GM12878 (cell line): ENCODE measurements around the gene IMMP2L. TPM values are rescaled to one million over a fixed set of nuclear protein-coding genes. Genes with fewer than 3 reads are reported as not detected.
A peak's percentile ranks its signal among the peaks of the same experiment; 100 is the strongest.

ENCODE experiments used
- ATAC-seq: fragments of 200-7000 bp; cut with Tn5 transposase; 3 replicates; pipeline ENCODE4 v1.9.1; 2020; ENCODE audit warnings: mild to moderate bottlenecking, moderate library complexity
- BruUV-seq: library from RNA; stranded (reverse); fragments of 400-500 nt; replicated peaks from 2 replicates; lab custom pipeline; 2021; lab: Mats Ljungman, UMichigan
- CTCF ChIA-PET: fragments of 300-600 bp; sonication (Branson Sonifier 250); formaldehyde crosslinking; extraction: SDS; loops from one replicate; lab custom pipeline; 2021; ENCODE audit warnings: inconsistent platforms; lab: Yijun Ruan, JAX
- POLR2A ChIA-PET: fragments of 350-600 bp; formaldehyde crosslinking; extraction: SDS; loops from one replicate; lab custom pipeline; 2021; ENCODE audit warnings: inconsistent platforms; lab: Charles Lee
- RAD21 ChIA-PET: fragments of 300-600 bp; sonication (Branson Sonifier 250); formaldehyde crosslinking; loops from one replicate; lab custom pipeline; 2023; ENCODE audit warnings: antibody characterized with exemption; ENCODE audit not compliant: unreplicated experiment; lab: Charles Lee
- SMC1A ChIA-PET: fragments of 300-600 bp; sonication (Branson Sonifier 250); formaldehyde crosslinking; loops from one replicate; lab custom pipeline; 2023; ENCODE audit not compliant: unreplicated experiment, uncharacterized antibody; lab: Charles Lee
- DNase-seq: peaks from one replicate; pipeline ENCODE4 v3.0.0-alpha.2; 2011; ENCODE audit warnings: low read depth, low spot score
- FAIRE-seq: peaks from 3 replicates; lab custom pipeline; 2011; peaks lifted over from hg19 to GRCh38; lab: Jason Lieb, UNC
- H2AFZ ChIP-seq: 2 replicates; pipeline ENCODE4 v1.6.0; 2011; ENCODE audit warnings: low read depth, low read length, control low read depth; ENCODE audit not compliant: control insufficient read depth
- H3K27ac ChIP-seq: 2 replicates; pipeline ENCODE4 v1.5.1; 2011; ENCODE audit warnings: control low read depth; ENCODE audit not compliant: control insufficient read depth, insufficient read depth
- H3K27me3 ChIP-seq, 2 experiments: replicated peaks in 1 of 2; 2 replicates each; pipeline versions ENCODE4 v1.6.0 to v1.6.1; 2011; ENCODE audit warnings: low read length in 1 of 2; ENCODE audit not compliant: control insufficient read depth in 2 of 2, insufficient read depth in 2 of 2
- H3K36me3 ChIP-seq, 2 experiments: 2 replicates each; pipeline ENCODE4 v1.5.1; 2011; ENCODE audit warnings: low read length in 1 of 2; ENCODE audit not compliant: control insufficient read depth in 2 of 2, insufficient read depth in 2 of 2
- H3K4me1 ChIP-seq: 2 replicates; pipeline ENCODE4 v1.6.1; 2011; ENCODE audit warnings: mild to moderate bottlenecking, low read length, moderate library complexity, mixed read lengths; ENCODE audit not compliant: control insufficient read depth, insufficient read depth
- H3K4me2 ChIP-seq: 2 replicates; pipeline ENCODE4 v1.6.0; 2011; ENCODE audit warnings: control low read depth; ENCODE audit not compliant: control insufficient read depth, insufficient read depth
- H3K4me3 ChIP-seq: fragments of 200-600 bp; sonication (generic); 2 replicates; pipeline ENCODE4 v1.5.1; 2016
- H3K79me2 ChIP-seq: 2 replicates; pipeline ENCODE4 v1.6.0; 2011; ENCODE audit warnings: low read length; ENCODE audit not compliant: control insufficient read depth, insufficient read depth
- H3K9ac ChIP-seq: 2 replicates; pipeline ENCODE4 v1.8.0; 2011; ENCODE audit warnings: low read length, control low read depth, mixed read lengths; ENCODE audit not compliant: control insufficient read depth, insufficient read depth
- H3K9me3 ChIP-seq: replicated peaks from 3 replicates; pipeline ENCODE4 v1.5.1; 2011; ENCODE audit warnings: mild to moderate bottlenecking, low read length; ENCODE audit not compliant: control insufficient read depth, insufficient read depth
- H4K20me1 ChIP-seq: 2 replicates; pipeline ENCODE4 v1.6.0; 2011; ENCODE audit not compliant: control insufficient read depth, insufficient read depth
- BCL11A ChIP-seq: IDR thresholded peaks from 2 replicates; pipeline ENCODE4 v1.6.1; 2011; ENCODE audit warnings: low read depth, low read length
- BHLHE40 ChIP-seq, 2 experiments: fragments of 450-650 bp in 1 of 2; IDR thresholded peaks; 2 replicates each; pipeline ENCODE4 v1.6.1; 2011 to 2017; ENCODE audit warnings: low read depth in 2 of 2, borderline replicate concordance in 1 of 2, improper control_type of control experiment in 1 of 2, low read length in 1 of 2, mild to moderate bottlenecking in 1 of 2
- CREB1 ChIP-seq: IDR thresholded peaks from 2 replicates; pipeline ENCODE4 v1.6.1; 2012; ENCODE audit warnings: low read depth, mild to moderate bottlenecking, inconsistent platforms
- EED ChIP-seq: sonication (generic); IDR thresholded peaks from 2 replicates; pipeline ENCODE4 v1.6.1; 2016; ENCODE audit warnings: antibody characterized with exemption, low read depth
- MEF2A ChIP-seq: IDR thresholded peaks from 2 replicates; pipeline ENCODE4 v1.6.1; 2011; ENCODE audit warnings: low read depth, mild to moderate bottlenecking, low read length, moderate library complexity; ENCODE audit not compliant: insufficient read depth
- MLLT1 ChIP-seq: fragments of 450-650 bp; IDR thresholded peaks from 2 replicates; pipeline ENCODE4 v1.6.1; 2016; ENCODE audit warnings: mild to moderate bottlenecking
- NRF1 ChIP-seq: conservative IDR thresholded peaks from 2 replicates; pipeline ENCODE4 v1.6.1; 2011; ENCODE audit warnings: mild to moderate bottlenecking, low read depth, low read length, improper control_type of control experiment
- RAD51 ChIP-seq: fragments of 450-650 bp; IDR thresholded peaks from 2 replicates; pipeline ENCODE4 v1.6.1; 2016; ENCODE audit warnings: moderate library complexity, mild to moderate bottlenecking, inconsistent platforms
- ZNF207 ChIP-seq: fragments of 450-650 bp; IDR thresholded peaks from 2 replicates; pipeline ENCODE4 v1.6.1; 2014; ENCODE audit warnings: antibody characterized with exemption, mild to moderate bottlenecking, borderline replicate concordance
- WGBS: methylation state at CpG from one replicate; pipeline ENCODE4 v1.1.6; 2016; ENCODE audit warnings: low lambda C conversion rate; ENCODE audit not compliant: insufficient replicate concordance, insufficient coverage; ENCODE audit errors: missing lambda C conversion rate; 5-methylcytosine and 5-hydroxymethylcytosine counted together
- in situ Hi-C: fragments of 300-500 bp; cut with MboI; formaldehyde crosslinking; loops from 9 replicates; pipeline ENCODE4 v1.14.3; 2018; ENCODE audit warnings: mixed read lengths
- intact Hi-C: fragments of 100-400 bp; cut with micrococcal nuclease; formaldehyde crosslinking; loops from one replicate; pipeline ENCODE4 v1.14.2; 2022; ENCODE audit not compliant: unreplicated experiment
- polyA plus RNA-seq, 11 experiments: library from polyadenylated mRNA; depleted of rRNA in 4 of 11; unstranded in 6 of 11; stranded (reverse) in 5 of 11; fragments of >200 nt; fragmentation: Nextera tagmentation in 4 of 11; fragmentation: Illumina TruSeq in 1 of 11; extraction: Ambion mirVana in 4 of 11; extraction: Trizol in 1 of 11; gene quantifications; 1 replicate in 1 of 11; 2 replicates in 10 of 11; pipeline versions ENCODE4 v1.2.1 to v1.2.3, GENCODE V29; 2011 to 2016; ENCODE audit warnings: inconsistent platforms in 2 of 11, missing spikeins in 2 of 11, low read depth in 1 of 11
- total RNA-seq, 4 experiments: library from RNA; depleted of rRNA in 3 of 4; stranded (reverse); fragments of >200 nt in 3 of 4; fragmentation: Illumina TruSeq in 1 of 4; extraction: Trizol in 1 of 4; gene quantifications; 2 replicates each; pipeline versions ENCODE4 v1.2.1 to v1.2.3, GENCODE V29; 2013 to 2021
- TF ChIP-seq, protein P1 (sequence below): fragments of 450-650 bp; IDR thresholded peaks from 2 replicates; pipeline ENCODE4 v1.6.1; 2017; ENCODE audit warnings: mild to moderate bottlenecking, moderate library complexity

Gene IMMP2L
- total and polyA plus RNA-seq, 10 of the 15 experiments (the other 5 are each of a cell fraction or from before 2014, with no cell fraction given) = 12.6 to 46.3 (median 19.6) TPM

DNA sequence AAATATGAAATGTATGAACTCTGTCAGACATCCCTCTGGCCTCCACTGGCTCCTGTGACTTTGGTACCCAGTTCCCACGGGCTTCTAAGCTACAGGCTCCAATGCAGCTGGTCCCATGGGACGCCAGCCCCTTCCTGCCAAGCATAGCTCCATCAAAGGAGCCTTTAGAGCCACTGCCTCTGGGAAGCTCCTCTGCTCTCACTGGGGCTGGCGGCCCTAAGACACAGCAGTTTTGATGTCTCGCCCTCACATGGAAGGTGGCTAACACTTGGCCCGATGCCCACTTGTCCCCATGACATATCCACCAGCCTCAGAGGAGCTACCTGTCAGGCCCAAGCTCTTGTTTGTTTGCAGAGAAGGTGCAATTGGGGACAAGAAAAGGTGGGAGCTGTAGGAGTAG lies 925.0 kb downstream of the IMMP2L start (continued):
- TF ChIP-seq NRF1 (no peak), RAD51 (no peak), MLLT1 (no peak), CREB1 (no peak), BCL11A (no peak), EED (no peak), MEF2A (no peak)
- TF ChIP-seq, protein P1, sequence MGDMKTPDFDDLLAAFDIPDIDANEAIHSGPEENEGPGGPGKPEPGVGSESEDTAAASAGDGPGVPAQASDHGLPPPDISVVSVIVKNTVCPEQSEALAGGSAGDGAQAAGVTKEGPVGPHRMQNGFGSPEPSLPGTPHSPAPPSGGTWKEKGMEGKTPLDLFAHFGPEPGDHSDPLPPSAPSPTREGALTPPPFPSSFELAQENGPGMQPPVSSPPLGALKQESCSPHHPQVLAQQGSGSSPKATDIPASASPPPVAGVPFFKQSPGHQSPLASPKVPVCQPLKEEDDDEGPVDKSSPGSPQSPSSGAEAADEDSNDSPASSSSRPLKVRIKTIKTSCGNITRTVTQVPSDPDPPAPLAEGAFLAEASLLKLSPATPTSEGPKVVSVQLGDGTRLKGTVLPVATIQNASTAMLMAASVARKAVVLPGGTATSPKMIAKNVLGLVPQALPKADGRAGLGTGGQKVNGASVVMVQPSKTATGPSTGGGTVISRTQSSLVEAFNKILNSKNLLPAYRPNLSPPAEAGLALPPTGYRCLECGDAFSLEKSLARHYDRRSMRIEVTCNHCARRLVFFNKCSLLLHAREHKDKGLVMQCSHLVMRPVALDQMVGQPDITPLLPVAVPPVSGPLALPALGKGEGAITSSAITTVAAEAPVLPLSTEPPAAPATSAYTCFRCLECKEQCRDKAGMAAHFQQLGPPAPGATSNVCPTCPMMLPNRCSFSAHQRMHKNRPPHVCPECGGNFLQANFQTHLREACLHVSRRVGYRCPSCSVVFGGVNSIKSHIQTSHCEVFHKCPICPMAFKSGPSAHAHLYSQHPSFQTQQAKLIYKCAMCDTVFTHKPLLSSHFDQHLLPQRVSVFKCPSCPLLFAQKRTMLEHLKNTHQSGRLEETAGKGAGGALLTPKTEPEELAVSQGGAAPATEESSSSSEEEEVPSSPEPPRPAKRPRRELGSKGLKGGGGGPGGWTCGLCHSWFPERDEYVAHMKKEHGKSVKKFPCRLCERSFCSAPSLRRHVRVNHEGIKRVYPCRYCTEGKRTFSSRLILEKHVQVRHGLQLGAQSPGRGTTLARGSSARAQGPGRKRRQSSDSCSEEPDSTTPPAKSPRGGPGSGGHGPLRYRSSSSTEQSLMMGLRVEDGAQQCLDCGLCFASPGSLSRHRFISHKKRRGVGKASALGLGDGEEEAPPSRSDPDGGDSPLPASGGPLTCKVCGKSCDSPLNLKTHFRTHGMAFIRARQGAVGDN = no peak

- TF ChIP-seq ZNF207 (no peak), BHLHE40 (IDR thresholded peaks at IDR 0.05; ENCODE audit: borderline replicate concordance in 1 of 2, low read depth in 2 of 2, low read length in 1 of 2) (peak; percentile 71 to 78)
- SMC1A ChIA-PET = no interaction called here
- 14% methylated on average over 2 of the region's 2 CpGs for WGBS
- CTCF ChIA-PET = no interaction called here
- ATAC-seq (peak; percentile 71), DNase-seq (no peak), FAIRE-seq (peak; percentile 31)
- no peaks in the 10 kb centered on the region for H4K20me1 ChIP-seq
- H3K4me2 ChIP-seq = no peak overlapping the region
- H3K9ac ChIP-seq = no peak overlapping the region
- no peaks in the 10 kb centered on the region for H3K36me3 ChIP-seq
- in situ Hi-C loops (no loop called here), intact Hi-C loops (no loop called here)
- RAD21 ChIA-PET = no interaction called here
- POLR2A ChIA-PET = no interaction called here
- no peaks in the 10 kb centered on the region for H3K4me1 ChIP-seq
- no peak overlapping the region for H2AFZ ChIP-seq
- H3K27me3 ChIP-seq = no peaks in the 10 kb centered on the region
- no peak overlapping the region for H3K27ac ChIP-seq
- BruUV-seq = no TSS peak
- no peak overlapping the region for H3K4me3 ChIP-seq
- H3K79me2 ChIP-seq = no peaks in the 10 kb centered on the region
- no peaks in the 10 kb centered on the region for H3K9me3 ChIP-seq
Observed at GRCh38 chr7:110633313-110633712, 929.0 kb downstream of the IMMP2L start.
